22Rv1 (cell line): Measurements from ENCODE around the gene IPO9.

ENCODE experiments used
- ZFX ChIP-seq: fragments of 450-650 bp; IDR thresholded peaks from 2 replicates; pipeline ENCODE4 v1.6.1; 2017; ENCODE audit warnings: antibody characterized with exemption, borderline replicate concordance
- TF ChIP-seq, protein P1 (sequence below): fragments of 450-650 bp; IDR thresholded peaks from 2 replicates; pipeline ENCODE4 v1.5.1; 2017; ENCODE audit warnings: mild to moderate bottlenecking

DNA sequence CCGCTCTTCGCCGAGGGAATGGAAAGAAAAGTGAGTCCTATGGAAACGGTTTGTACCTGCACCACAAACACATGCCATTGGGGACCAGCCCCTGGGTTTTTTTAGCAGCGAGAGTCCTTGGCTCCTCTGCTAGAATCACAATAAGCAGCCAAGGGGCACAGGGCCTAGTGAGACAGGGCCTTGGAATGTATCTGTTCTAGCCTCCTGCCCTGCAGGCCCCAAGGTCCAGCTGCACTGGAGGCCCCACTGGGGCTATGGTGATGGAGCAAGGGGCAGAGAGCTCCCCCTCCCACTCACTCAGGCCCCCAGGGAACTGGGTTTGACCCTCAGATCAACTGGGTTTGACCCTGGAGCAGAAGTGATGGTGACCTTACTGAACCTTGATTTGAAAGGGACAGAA, 74.2 kb downstream of the IPO9 start:
- TF ChIP-seq, protein P1, sequence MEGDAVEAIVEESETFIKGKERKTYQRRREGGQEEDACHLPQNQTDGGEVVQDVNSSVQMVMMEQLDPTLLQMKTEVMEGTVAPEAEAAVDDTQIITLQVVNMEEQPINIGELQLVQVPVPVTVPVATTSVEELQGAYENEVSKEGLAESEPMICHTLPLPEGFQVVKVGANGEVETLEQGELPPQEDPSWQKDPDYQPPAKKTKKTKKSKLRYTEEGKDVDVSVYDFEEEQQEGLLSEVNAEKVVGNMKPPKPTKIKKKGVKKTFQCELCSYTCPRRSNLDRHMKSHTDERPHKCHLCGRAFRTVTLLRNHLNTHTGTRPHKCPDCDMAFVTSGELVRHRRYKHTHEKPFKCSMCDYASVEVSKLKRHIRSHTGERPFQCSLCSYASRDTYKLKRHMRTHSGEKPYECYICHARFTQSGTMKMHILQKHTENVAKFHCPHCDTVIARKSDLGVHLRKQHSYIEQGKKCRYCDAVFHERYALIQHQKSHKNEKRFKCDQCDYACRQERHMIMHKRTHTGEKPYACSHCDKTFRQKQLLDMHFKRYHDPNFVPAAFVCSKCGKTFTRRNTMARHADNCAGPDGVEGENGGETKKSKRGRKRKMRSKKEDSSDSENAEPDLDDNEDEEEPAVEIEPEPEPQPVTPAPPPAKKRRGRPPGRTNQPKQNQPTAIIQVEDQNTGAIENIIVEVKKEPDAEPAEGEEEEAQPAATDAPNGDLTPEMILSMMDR: no peak
- no peak for TF ChIP-seq ZFX
